ENCODE data around the gene NPAS1. TPM values are rescaled to one million over a fixed set of nuclear protein-coding genes. Genes with fewer than 3 reads are reported as not detected.

Gene NPAS1
- total and polyA plus RNA-seq, 3 experiments from 2014 or later = 0.24 to 0.37 TPM; not detected in 1

DNA sequence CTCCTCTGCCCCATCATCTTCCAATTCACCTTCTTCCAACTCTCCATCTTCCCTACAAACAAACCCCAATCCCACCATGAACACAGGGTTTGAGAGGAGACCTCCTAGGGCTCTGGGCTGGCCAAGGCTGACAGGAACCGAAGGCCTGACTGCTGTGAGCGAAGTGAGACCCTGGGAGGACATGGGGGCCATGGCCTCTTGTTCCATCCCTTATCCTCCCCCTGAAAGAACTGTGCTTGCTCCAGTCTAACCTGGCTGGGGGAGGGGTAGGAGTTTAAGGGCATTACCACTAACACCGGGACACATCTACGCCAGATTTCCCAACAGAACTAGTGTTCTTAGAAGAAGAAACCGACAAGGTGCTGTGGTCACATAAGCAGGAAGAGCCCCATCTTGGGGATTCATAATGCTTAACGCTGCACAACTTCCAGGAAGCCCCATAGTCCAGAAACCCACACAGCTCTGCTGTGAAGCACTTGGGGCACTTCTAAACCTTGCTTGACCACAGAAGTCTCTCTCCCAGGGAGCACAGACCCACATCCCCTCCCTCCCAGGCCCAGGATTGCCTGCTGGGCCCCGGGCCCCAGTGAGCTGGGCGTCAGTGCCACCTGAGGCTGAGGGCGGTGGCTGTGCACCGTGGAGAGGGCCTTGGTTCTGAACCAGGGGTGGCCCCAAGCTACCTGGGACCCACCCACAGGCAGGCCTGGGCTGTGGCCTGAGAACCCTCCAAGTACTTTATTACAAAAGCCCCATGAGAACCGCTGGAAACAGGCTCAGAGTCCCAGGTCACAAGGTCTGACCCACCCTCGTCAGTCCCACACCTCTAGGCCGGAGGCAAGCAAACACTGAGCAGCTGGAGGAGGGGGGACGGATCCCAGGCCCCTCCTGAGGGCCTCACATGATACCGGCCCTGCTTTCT, 75.2 kb downstream of the NPAS1 start:
- CTCF ChIA-PET = interaction anchor here (0.6 to 3.5 kb wide), 4 partner anchors 13 to 56 kb away, joined by 3 to 16 read pairs (median 4); partner anchors contain the start of gene ZC3H4

More for the DNA sequence above, 75.2 kb downstream of the NPAS1 start:
- H3K4me3 Mint-ChIP-seq = peak overlapping the region in 6 of 7 donors; percentile 32 to 82 (median 74)
- no peaks in the 10 kb centered on the region for H3K27me3 ChIP-seq (ENCODE audit: insufficient read depth, low read length, poor library complexity, severe bottlenecking)
- peak overlapping the region; percentile 64 for H3K27ac ChIP-seq (ENCODE audit: low read depth, low read length)
- POLR2A ChIA-PET = interaction anchor here (0.6 to 2.7 kb wide), 3 partner anchors 18 to 38 kb away, joined by 3 to 24 read pairs (median 5); partner anchors contain the start of gene ZC3H4
- no peaks in the 10 kb centered on the region for H3K9me3 ChIP-seq (ENCODE audit: low read length)
- no peaks in the 10 kb centered on the region for H3K27me3 Mint-ChIP-seq
- peak in 2 of 5 donors; percentile 21 to 34 for DNase-seq
- H3K4me3 ChIP-seq (ENCODE audit: low read length) = peak overlapping the region; percentile 6
- no peaks in the 10 kb centered on the region for H3K9me3 Mint-ChIP-seq
- peaks cover 42 to 57% (median 53%) of the 10 kb centered on the region in 3 donors for H3K4me1 Mint-ChIP-seq
- H3K36me3 ChIP-seq (ENCODE audit: insufficient read depth, low read length) = peaks cover 14% of the 10 kb centered on the region
- H3K27ac Mint-ChIP-seq = peak overlapping the region; percentile 88 to 98 (median 92)
- peaks cover 28% of the 10 kb centered on the region for H3K4me1 ChIP-seq (ENCODE audit: insufficient read depth, low read length)
- H3K36me3 Mint-ChIP-seq = peaks cover 5 to 64% (median 15%) of the 10 kb centered on the region in 3 donors

Other genes starting within 250 kb of the NPAS1 start
- 100 to 1,000 TPM; 377 to 380 TPM for gene SLC1A5, start 231.2 kb upstream of the NPAS1 start, total RNA-seq
- gene SLC1A5, start 231.2 kb upstream of the NPAS1 start, polyA plus RNA-seq = 19.1 TPM
- gene AP2S1, start 169.0 kb upstream of the NPAS1 start, total RNA-seq = 100 to 1,000 TPM; 121 TPM
- gene AP2S1, start 169.0 kb upstream of the NPAS1 start, polyA plus RNA-seq = 74.3 TPM
- gene ARHGAP35, start 158.8 kb upstream of the NPAS1 start, total RNA-seq = 10 to 100 TPM; 26.7 to 27.3 TPM
- 12.2 TPM for gene ARHGAP35, start 158.8 kb upstream of the NPAS1 start, polyA plus RNA-seq
- gene TMEM160, start 28.8 kb downstream of the NPAS1 start, total RNA-seq = 10 to 100 TPM; 52.9 to 57.3 TPM
- 136 TPM for gene TMEM160, start 28.8 kb downstream of the NPAS1 start, polyA plus RNA-seq
- 10 to 100 TPM; 90.3 to 99.6 TPM for gene ZC3H4, start 93.9 kb downstream of the NPAS1 start, total RNA-seq
- 3.2 TPM for gene ZC3H4, start 93.9 kb downstream of the NPAS1 start, polyA plus RNA-seq
- 100 to 1,000 TPM; 167 to 172 TPM for gene SAE1, start 111.0 kb downstream of the NPAS1 start, total RNA-seq
- gene SAE1, start 111.0 kb downstream of the NPAS1 start, polyA plus RNA-seq = 107 TPM
- gene BBC3, start 211.4 kb downstream of the NPAS1 start, total RNA-seq = 10 to 100 TPM; 19.8 to 20.1 TPM
- gene BBC3, start 211.4 kb downstream of the NPAS1 start, polyA plus RNA-seq = 8.3 TPM
- gene CCDC9, start 236.7 kb downstream of the NPAS1 start, total RNA-seq = 10 to 100 TPM; 20.4 to 23.1 TPM
- gene CCDC9, start 236.7 kb downstream of the NPAS1 start, polyA plus RNA-seq = 9.4 TPM

Measured in CD8-positive, alpha-beta memory T cell (primary cell).